HG03460 (cell line): Measurements from ENCODE around the gene RBMS2.
"Not testable (repeated sequence)": the region's sequence is repeated elsewhere in the genome, so short reads cannot be mapped to it uniquely, and the experiment has no call there.

ENCODE experiments used
- ATAC-seq: cut with Tn5 transposase; IDR thresholded peaks from one replicate; pipeline ENCODE4 v1.9.1; 2021; ENCODE audit not compliant: unreplicated experiment

RBMS2 gene

GRCh38 chr12:56521590-56522371 is at the start of gene RBMS2:
Gene RBMS2, plus strand, starts transcription at chr12:56521820. Its CDS starts 204 bp downstream, at chr12:56522024.
- no peak for ATAC-seq

- no peak for ATAC-seq
Observed at GRCh38 chr12:56474389-56474788, 47.2 kb upstream of the RBMS2 start.

GRCh38 chr12:56476143-56476542 is 45.5 kb upstream of the RBMS2 start:
- ATAC-seq: no peak

- ATAC-seq: no peak
Observed at GRCh38 chr12:56476972-56477432, 44.6 kb upstream of the RBMS2 start.

GRCh38 chr12:56477521-56478225 is 43.9 kb upstream of the RBMS2 start:
- no peak for ATAC-seq

- no peak for ATAC-seq
Observed at GRCh38 chr12:56479625-56480024, 42.0 kb upstream of the RBMS2 start.

- no peak for ATAC-seq
Observed at GRCh38 chr12:56484566-56484965, 37.1 kb upstream of the RBMS2 start.

GRCh38 chr12:56486694-56487093 is 34.9 kb upstream of the RBMS2 start:
- ATAC-seq: no peak

GRCh38 chr12:56487448-56488040 is 34.1 kb upstream of the RBMS2 start:
- peak; percentile 29 for ATAC-seq

GRCh38 chr12:56488041-56488955 is 33.3 kb upstream of the RBMS2 start, which contains the start of gene GLS2:
Gene GLS2, minus strand, starts transcription at chr12:56488161. Its CDS starts 43 bp downstream, at chr12:56488118.
- ATAC-seq: peak; percentile 92

GRCh38 chr12:56490360-56490759 is 31.3 kb upstream of the RBMS2 start:
- no peak for ATAC-seq

GRCh38 chr12:56493409-56494105 is 28.1 kb upstream of the RBMS2 start:
- not testable (repeated sequence) for ATAC-seq

GRCh38 chr12:56494106-56494415 is 27.6 kb upstream of the RBMS2 start:
- ATAC-seq: not testable (repeated sequence)

GRCh38 chr12:56494481-56494880 is 27.1 kb upstream of the RBMS2 start:
- ATAC-seq: not testable (repeated sequence)

GRCh38 chr12:56496704-56497103 is 24.9 kb upstream of the RBMS2 start:
- ATAC-seq: not testable (repeated sequence)

GRCh38 chr12:56498126-56498902 is 23.3 kb upstream of the RBMS2 start:
- ATAC-seq: not testable (repeated sequence)

GRCh38 chr12:56499452-56499851 is 22.2 kb upstream of the RBMS2 start:
- ATAC-seq: not testable (repeated sequence)

- ATAC-seq: not testable (repeated sequence)
Observed at GRCh38 chr12:56499879-56500278, 21.7 kb upstream of the RBMS2 start.

- no peak for ATAC-seq
Observed at GRCh38 chr12:56510786-56511185, 10.8 kb upstream of the RBMS2 start.

GRCh38 chr12:56514014-56514318 is 7.7 kb upstream of the RBMS2 start:
- ATAC-seq: not testable (repeated sequence)
